Fibroblast of mammary gland (primary cell): ENCODE measurements around the gene CTRL.

Source experiments
- DNase-seq: peaks from one replicate; pipeline ENCODE4 v3.0.0-alpha.2; 2010; ENCODE audit warnings: low read depth
- H3K4me3 ChIP-seq: 2 replicates; pipeline ENCODE4 v1.5.1; 2011; ENCODE audit warnings: low read depth, mild to moderate bottlenecking, low read length, moderate library complexity; ENCODE audit not compliant: control insufficient read depth
- CTCF ChIP-seq: conservative IDR thresholded peaks from 2 replicates; pipeline ENCODE4 v1.5.1; 2011; ENCODE audit warnings: low read depth, low read length, inconsistent platforms; ENCODE audit not compliant: control insufficient read depth, insufficient read depth

The CTRL gene

DNA sequence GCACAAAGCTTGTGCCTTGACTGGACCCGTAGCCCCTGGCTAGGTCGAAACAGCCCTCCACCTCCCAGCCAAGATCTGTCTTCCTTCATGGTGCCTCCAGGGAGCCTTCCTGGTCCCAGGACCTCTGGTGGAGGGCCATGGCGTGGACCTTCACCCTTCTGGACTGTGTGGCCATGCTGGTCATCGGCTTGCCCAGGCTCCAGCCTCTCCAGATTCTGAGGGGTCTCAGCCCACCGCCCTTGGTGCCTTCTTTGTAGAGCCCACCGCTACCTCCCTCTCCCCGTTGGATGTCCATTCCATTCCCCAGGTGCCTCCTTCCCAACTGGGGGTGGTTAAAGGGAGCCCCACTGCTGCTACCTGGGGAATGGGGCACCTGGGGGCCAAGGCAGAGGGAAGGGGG, 3.5 kb downstream of the CTRL start:
- TF ChIP-seq CTCF, result no peak
- no peak for DNase-seq
- H3K4me3 ChIP-seq, result no peak overlapping the region

- DNase-seq, result no peak
- no peak for TF ChIP-seq CTCF
- no peak overlapping the region for H3K4me3 ChIP-seq
These were observed 4.3 kb downstream of the CTRL start for GRCh38 chr16:67927131-67927941.

- peak; percentile 65 for DNase-seq
- TF ChIP-seq CTCF, result no peak
- H3K4me3 ChIP-seq, result no peak overlapping the region
These were observed 5.4 kb downstream of the CTRL start for GRCh38 chr16:67926181-67926750.

DNA sequence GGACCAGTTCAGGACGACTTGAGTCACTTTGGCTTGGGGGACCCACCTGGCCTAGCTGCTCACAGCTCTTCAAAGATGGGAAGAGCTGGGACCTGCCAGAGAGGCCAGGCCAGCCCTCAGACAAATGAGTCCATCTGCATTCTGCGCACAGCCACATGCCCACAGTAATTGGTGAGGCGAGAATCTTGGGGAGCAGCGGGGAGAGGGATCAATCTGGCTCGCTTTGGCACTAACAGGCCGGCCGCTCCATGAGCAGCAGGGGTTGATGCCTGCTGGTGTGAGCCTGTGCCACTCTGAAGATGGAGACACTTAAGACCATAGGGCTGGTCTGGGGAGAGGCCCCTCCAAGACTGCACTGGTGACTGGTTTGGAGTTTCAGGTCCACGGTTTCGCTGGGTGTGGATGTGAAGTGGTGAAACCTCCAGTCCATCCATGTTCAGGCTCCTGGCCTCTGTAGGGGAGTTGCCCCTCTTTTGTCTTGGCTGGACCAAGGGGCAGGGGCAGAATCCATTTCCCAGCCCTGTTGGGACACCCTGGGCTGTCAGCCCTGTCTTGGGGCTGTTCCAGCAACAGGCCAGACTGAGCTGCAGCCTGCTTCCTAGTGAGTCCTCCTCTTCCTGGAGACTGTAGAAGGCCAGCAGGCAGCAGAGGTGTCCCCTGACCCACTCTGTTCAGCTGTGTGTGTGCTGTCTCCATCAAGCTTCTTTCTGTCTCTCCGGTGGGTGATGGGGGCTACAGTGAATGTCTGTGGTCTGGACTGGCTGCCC, 7.3 kb downstream of the CTRL start:
- TF ChIP-seq CTCF, result no peak
- no peak for DNase-seq
- H3K4me3 ChIP-seq, result no peak overlapping the region

GRCh38 chr16:67923414-67924116, 8.1 kb downstream of the CTRL start:
- DNase-seq, result no peak
- no peak overlapping the region for H3K4me3 ChIP-seq
- TF ChIP-seq CTCF, result no peak

DNA sequence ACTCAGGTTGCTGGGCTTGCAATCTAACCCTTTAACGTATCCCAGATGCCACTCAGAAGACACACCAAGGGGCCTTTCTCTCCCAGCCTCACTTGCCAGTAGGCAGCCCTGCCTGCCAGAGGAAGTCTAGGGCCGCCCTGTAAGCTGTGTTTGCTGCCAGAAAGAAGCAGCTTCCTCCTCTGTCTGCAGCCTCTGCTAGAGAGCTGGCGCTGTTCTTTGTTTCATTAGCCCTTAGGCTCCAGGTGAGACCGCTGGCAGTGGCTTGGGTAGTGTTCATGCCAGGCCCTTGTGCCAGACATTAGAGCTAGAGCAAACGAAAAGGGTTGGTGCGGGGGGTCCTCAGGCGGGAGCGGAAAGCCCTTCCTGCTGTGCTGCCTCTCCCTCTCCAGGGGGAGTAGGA, 8.9 kb downstream of the CTRL start:
- TF ChIP-seq CTCF, result no peak
- no peak overlapping the region for H3K4me3 ChIP-seq
- DNase-seq, result no peak
